H1 (cell line): ENCODE measurements around the gene DENND2A. TPM values are rescaled to one million over a fixed set of nuclear protein-coding genes. Genes with fewer than 3 reads are reported as not detected.

Source experiments
- CTCF ChIA-PET: fragments of 300-600 bp; sonication (Branson Sonifier 250); formaldehyde crosslinking; loops from one replicate; lab custom pipeline; 2021; ENCODE audit not compliant: partially characterized antibody; lab: Charles Lee
- POLR2A ChIA-PET: fragments of 300-600 bp; sonication (Branson Sonifier 250); formaldehyde crosslinking; loops from one replicate; lab custom pipeline; 2021; ENCODE audit warnings: inconsistent platforms; ENCODE audit not compliant: partially characterized antibody; lab: Charles Lee
- DNase-seq, 2 experiments: peaks; one replicate each; pipeline versions ENCODE4 v3.0.0 to v3.0.0-alpha.2; 2010 to 2022; ENCODE audit warnings: low spot score in 2 of 2, low read depth in 1 of 2, mixed read lengths in 1 of 2
- FAIRE-seq: peaks from 2 replicates; lab custom pipeline; 2011; peaks lifted over from hg19 to GRCh38; lab: Jason Lieb, UNC
- H2AFZ ChIP-seq: 2 replicates; pipeline ENCODE4 v1.8.1; 2012; ENCODE audit warnings: low read length, inconsistent platforms
- H2AK5ac ChIP-seq: 2 replicates; pipeline ENCODE4 v1.6.1; 2013; ENCODE audit warnings: low read depth, low read length
- H2BK120ac ChIP-seq: replicated peaks from 2 replicates; pipeline ENCODE3; 2013; ENCODE audit warnings: low read depth, low read length, inconsistent platforms
- H2BK12ac ChIP-seq: 2 replicates; pipeline ENCODE4 v1.6.1; 2013; ENCODE audit warnings: low read depth, low read length
- H2BK15ac ChIP-seq: 2 replicates; pipeline ENCODE4 v1.6.1; 2013; ENCODE audit warnings: low read length
- H2BK20ac ChIP-seq: 2 replicates; pipeline ENCODE4 v1.6.1; 2013; ENCODE audit warnings: low read length
- H2BK5ac ChIP-seq: 2 replicates; pipeline ENCODE4 v1.6.1; 2013; ENCODE audit warnings: low read depth, low read length
- H3K14ac ChIP-seq: 2 replicates; pipeline ENCODE4 v1.6.1; 2013; ENCODE audit warnings: inconsistent platforms; ENCODE audit not compliant: insufficient read length
- H3K18ac ChIP-seq: 2 replicates; pipeline ENCODE4 v1.6.1; 2013; ENCODE audit warnings: low read length; ENCODE audit errors: extremely low read depth
- H3K23ac ChIP-seq: 2 replicates; pipeline ENCODE4 v1.6.1; 2013; ENCODE audit warnings: inconsistent platforms; ENCODE audit not compliant: insufficient read length
- H3K23me2 ChIP-seq: 2 replicates; pipeline ENCODE4 v1.6.1; 2013; ENCODE audit warnings: low read depth, low read length
- H3K27ac ChIP-seq: 2 replicates; pipeline ENCODE4 v1.6.1; 2011; ENCODE audit warnings: low read depth, low read length, inconsistent platforms
- H3K27me3 ChIP-seq, 4 experiments: replicated peaks in 1 of 4; 1 replicate in 1 of 4; 2 replicates in 3 of 4; pipeline versions ENCODE4 v1.6.1 to v1.8.1; 2011 to 2013; ENCODE audit warnings: low read length in 3 of 4, mild to moderate bottlenecking in 3 of 4, inconsistent platforms in 2 of 4, mixed read lengths in 2 of 4, moderate library complexity in 1 of 4; ENCODE audit not compliant: control insufficient read depth in 3 of 4, insufficient read depth in 3 of 4; ENCODE audit errors: extremely low read depth in 1 of 4
- H3K36me3 ChIP-seq, 4 experiments: 2 replicates each; pipeline versions ENCODE4 v1.6.1 to v1.8.1; 2011 to 2013; ENCODE audit warnings: mild to moderate bottlenecking in 4 of 4, low read length in 3 of 4, moderate library complexity in 2 of 4, control low read depth in 1 of 4, inconsistent platforms in 1 of 4; ENCODE audit not compliant: insufficient read depth in 4 of 4, control insufficient read depth in 2 of 4
- H3K4ac ChIP-seq: replicated peaks from 2 replicates; pipeline ENCODE3; 2013; ENCODE audit warnings: low read length, low read depth, mixed read lengths, inconsistent platforms; ENCODE audit not compliant: insufficient read length
- H3K4me1 ChIP-seq, 4 experiments: replicated peaks in 1 of 4; 1 replicate in 1 of 4; 2 replicates in 3 of 4; pipeline versions ENCODE4 v1.6.1 to v1.8.1; 2011 to 2013; ENCODE audit warnings: low read length in 3 of 4, inconsistent platforms in 2 of 4, mixed read lengths in 1 of 4; ENCODE audit not compliant: insufficient read depth in 4 of 4, control insufficient read depth in 3 of 4
- H3K4me2 ChIP-seq, 2 experiments: 2 replicates each; pipeline versions ENCODE4 v1.6.1 to v1.8.1; 2011 to 2013; ENCODE audit warnings: low read depth in 2 of 2, low read length in 2 of 2, control low read depth in 1 of 2, inconsistent platforms in 1 of 2, mild to moderate bottlenecking in 1 of 2; ENCODE audit not compliant: insufficient read depth in 1 of 2
- H3K4me3 ChIP-seq, 4 experiments: fragments of 200-600, 300-600 bp in 1 of 4; sonication (generic), shearing (Covaris generic), sonication (Bioruptor Twin) in 1 of 4; 2 replicates each; pipeline versions ENCODE4 v1.5.1 to v1.8.1; 2011 to 2016; ENCODE audit warnings: low read length in 4 of 4, low read depth in 3 of 4, control low read depth in 2 of 4, inconsistent platforms in 2 of 4, mild to moderate bottlenecking in 2 of 4, mixed read lengths in 1 of 4, moderate library complexity in 1 of 4; ENCODE audit not compliant: insufficient read depth in 2 of 4; ENCODE audit errors: extremely low read depth in 1 of 4
- H3K56ac ChIP-seq: replicated peaks from 2 replicates; pipeline ENCODE3; 2013; ENCODE audit warnings: low read depth, mild to moderate bottlenecking, mixed read lengths, low read length, inconsistent platforms; ENCODE audit not compliant: insufficient read length
- H3K79me1 ChIP-seq: 2 replicates; pipeline ENCODE4 v1.6.1; 2013; ENCODE audit warnings: low read depth, low read length, control low read depth
- H3K79me2 ChIP-seq, 2 experiments: 2 replicates each; pipeline versions ENCODE4 v1.6.1 to v1.8.1; 2012 to 2013; ENCODE audit warnings: low read length in 2 of 2, mild to moderate bottlenecking in 2 of 2, inconsistent platforms in 1 of 2; ENCODE audit not compliant: insufficient read depth in 2 of 2, control insufficient read depth in 1 of 2
- H3K9ac ChIP-seq, 4 experiments: replicated peaks in 1 of 4; 1 replicate in 1 of 4; 2 replicates in 3 of 4; pipeline versions ENCODE4 v1.6.1 to v1.8.1; 2011 to 2013; ENCODE audit warnings: low read depth in 3 of 4, low read length in 3 of 4, control low read depth in 2 of 4, mild to moderate bottlenecking in 2 of 4, moderate library complexity in 2 of 4, inconsistent platforms in 1 of 4; ENCODE audit errors: extremely low read depth in 1 of 4
- H3K9me3 ChIP-seq, 2 experiments: 2 replicates each; pipeline versions ENCODE4 v1.6.1 to v1.8.1; 2012 to 2013; ENCODE audit warnings: mild to moderate bottlenecking in 2 of 2, moderate library complexity in 2 of 2, control low read depth in 1 of 2, inconsistent platforms in 1 of 2, low read depth in 1 of 2, low read length in 1 of 2, mixed read lengths in 1 of 2; ENCODE audit not compliant: insufficient read depth in 2 of 2
- H4K20me1 ChIP-seq, 2 experiments: replicated peaks in 1 of 2; 2 replicates each; pipeline versions ENCODE3 to v1.8.1; 2011 to 2013; ENCODE audit warnings: inconsistent platforms in 2 of 2, low read length in 2 of 2, mild to moderate bottlenecking in 1 of 2; ENCODE audit not compliant: insufficient read depth in 2 of 2, control insufficient read depth in 1 of 2
- H4K5ac ChIP-seq: 2 replicates; pipeline ENCODE4 v1.6.1; 2013; ENCODE audit warnings: low read length, low read depth, mixed read lengths, inconsistent platforms; ENCODE audit not compliant: insufficient read length
- H4K8ac ChIP-seq: 2 replicates; pipeline ENCODE4 v1.8.0; 2013; ENCODE audit warnings: mild to moderate bottlenecking, moderate library complexity, low read length, inconsistent platforms; ENCODE audit not compliant: insufficient read depth; ENCODE audit errors: extremely low read depth
- H4K91ac ChIP-seq: replicated peaks from 2 replicates; pipeline ENCODE3; 2013; ENCODE audit warnings: low read length, mixed read lengths, inconsistent platforms; ENCODE audit not compliant: insufficient read length
- CREB1 ChIP-seq: IDR thresholded peaks from 2 replicates; pipeline ENCODE4 v1.6.1; 2012; ENCODE audit warnings: inconsistent platforms
- EP300 ChIP-seq, 2 experiments: IDR thresholded peaks; 1 replicate in 1 of 2; 2 replicates in 1 of 2; pipeline ENCODE4 v1.6.1; 2011 to 2012; ENCODE audit warnings: low read depth in 2 of 2, low read length in 2 of 2, mild to moderate bottlenecking in 2 of 2, borderline replicate concordance in 1 of 2, inconsistent platforms in 1 of 2, moderate library complexity in 1 of 2
- EZH2 ChIP-seq: fragments of 200-600 bp; sonication (generic); IDR thresholded peaks from 2 replicates; pipeline ENCODE4 v1.7.1; 2012; ENCODE audit warnings: low read depth, mild to moderate bottlenecking, moderate library complexity, low read length, inconsistent platforms; ENCODE audit not compliant: severe bottlenecking
- FOSL1 ChIP-seq: IDR thresholded peaks from 2 replicates; pipeline ENCODE4 v1.6.1; 2011; ENCODE audit warnings: mild to moderate bottlenecking, low read depth, low read length, moderate library complexity; ENCODE audit not compliant: insufficient read depth
- HDAC6 ChIP-seq: IDR thresholded peaks from one replicate; pipeline ENCODE4 v1.7.1; 2012; ENCODE audit warnings: low read depth, mild to moderate bottlenecking, inconsistent platforms, low read length, moderate library complexity
- NRF1 ChIP-seq: IDR thresholded peaks from 2 replicates; pipeline ENCODE4 v1.6.1; 2011; ENCODE audit warnings: mild to moderate bottlenecking, low read depth, low read length, improper control_type of control experiment
- POLR2AphosphoS5 ChIP-seq: IDR thresholded peaks from 2 replicates; pipeline ENCODE4 v1.6.1; 2011; ENCODE audit warnings: low read depth, low read length
- RNF2 ChIP-seq: fragments of 200-900, 300-1000 bp; sonication (generic); IDR thresholded peaks from 2 replicates; pipeline ENCODE4 v1.7.1; 2016; ENCODE audit warnings: borderline replicate concordance, low read depth, mild to moderate bottlenecking, antibody characterized with exemption, low read length; ENCODE audit not compliant: poor library complexity, severe bottlenecking; ENCODE audit errors: missing control alignments
- RXRA ChIP-seq: IDR thresholded peaks from 2 replicates; pipeline ENCODE4 v1.6.1; 2011; ENCODE audit warnings: low read depth, mild to moderate bottlenecking, low read length, moderate library complexity; ENCODE audit not compliant: insufficient read depth
- SIN3A ChIP-seq, 2 experiments: IDR thresholded peaks in 1 of 2; conservative IDR thresholded peaks in 1 of 2; 2 replicates each; pipeline ENCODE4 v1.6.1; 2011 to 2012; ENCODE audit warnings: low read length in 2 of 2, improper control_type of control experiment in 1 of 2, low read depth in 1 of 2, mild to moderate bottlenecking in 1 of 2
- SP4 ChIP-seq: IDR thresholded peaks from 2 replicates; pipeline ENCODE4 v1.6.1; 2012; ENCODE audit warnings: low read length, inconsistent platforms
- SRF ChIP-seq: IDR thresholded peaks from 2 replicates; pipeline ENCODE4 v1.6.1; 2011; ENCODE audit warnings: mild to moderate bottlenecking, low read depth, low read length, moderate library complexity
- TBP ChIP-seq: IDR thresholded peaks from 2 replicates; pipeline ENCODE4 v1.6.1; 2011; ENCODE audit warnings: low read depth, low read length, improper control_type of control experiment
- TCF12 ChIP-seq: IDR thresholded peaks from 2 replicates; pipeline ENCODE4 v1.6.1; 2011; ENCODE audit warnings: low read depth, mild to moderate bottlenecking, low read length
- TEAD4 ChIP-seq: IDR thresholded peaks from 2 replicates; pipeline ENCODE4 v1.6.1; 2012; ENCODE audit warnings: low read depth, low read length, inconsistent platforms, mixed read lengths
- WGBS, 2 experiments: shearing (Covaris generic) in 1 of 2; methylation state at CpG; one replicate each; pipeline versions ENCODE4 v1.1.6 to v1.1.7; 2013 to 2015; ENCODE audit warnings: low lambda C conversion rate in 2 of 2, mixed read lengths in 2 of 2, inconsistent platforms in 1 of 2, low coverage in 1 of 2, missing lambda C conversion rate in 1 of 2; ENCODE audit not compliant: insufficient replicate concordance in 2 of 2, insufficient coverage in 1 of 2, insufficient read length in 1 of 2; ENCODE audit errors: extremely low coverage in 1 of 2, missing lambda C conversion rate in 1 of 2; 5-methylcytosine and 5-hydroxymethylcytosine counted together
- polyA plus RNA-seq, 7 experiments: library from polyadenylated mRNA; depleted of rRNA in 3 of 7; stranded (reverse) in 5 of 7; unstranded in 2 of 7; fragments of >200 nt in 5 of 7; fragments of 200-250 nt in 2 of 7; gene quantifications; 1 replicate in 5 of 7; 2 replicates in 1 of 7; 4 replicates in 1 of 7; pipeline versions ENCODE4 v1.2.1 to v1.2.3, GENCODE V29; 2011 to 2013; ENCODE audit warnings: missing spikeins in 2 of 7, mixed read lengths in 2 of 7
- total RNA-seq: library from RNA; stranded (reverse); fragmentation: NEBNext Ultra II Directional; extraction: Animal tissue kit (Norgen Biotek cat#: 25700); gene quantifications from 2 replicates; pipeline ENCODE4 v1.2.1, GENCODE V29; 2021

DENND2A gene
- total and polyA plus RNA-seq, 2 of the 8 experiments (the other 6 are each of a cell fraction or from before 2014, with no cell fraction given), result 5.0 to 13.0 TPM

DNA sequence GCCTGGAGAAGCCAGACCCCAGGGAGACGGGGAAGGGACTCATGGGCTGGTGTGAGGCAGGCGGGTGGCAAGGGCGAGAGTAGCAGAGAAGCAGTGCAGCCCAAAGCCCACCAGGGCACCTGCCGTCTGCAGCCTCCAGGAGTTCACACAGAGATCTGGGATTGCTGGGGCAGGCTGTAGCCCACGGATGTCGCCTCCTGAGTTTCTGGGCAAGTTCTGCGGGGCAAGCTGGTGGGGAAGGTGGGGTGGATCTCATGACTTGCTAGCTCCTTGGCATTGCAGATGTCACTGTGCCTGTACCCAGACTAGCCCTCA is 38.2 kb upstream of the DENND2A start:
- no peak overlapping the region for H3K9ac ChIP-seq
- peaks cover 0 to 5% (median under 1%) of the 10 kb centered on the region in 4 experiments; a peak in 3 of 7 replicates for H3K27me3 ChIP-seq
- no peak overlapping the region for H2BK5ac ChIP-seq
- H2AK5ac ChIP-seq, result no peak overlapping the region
- DNase-seq (no peak), FAIRE-seq (no peak)
- H4K91ac ChIP-seq, result no peak overlapping the region
- H3K4me3 ChIP-seq, result no peak overlapping the region
- H3K4me1 ChIP-seq, result peaks cover 0 to 2% (median 0%) of the 10 kb centered on the region in 4 experiments; a peak in 1 of 7 replicates
- no peak overlapping the region for H2BK20ac ChIP-seq
- no peaks in the 10 kb centered on the region; the same call in 1 of the 2 replicates for H3K23me2 ChIP-seq
- no peak overlapping the region; the same call in 1 of the 2 replicates for H4K8ac ChIP-seq
- no peak overlapping the region for H4K5ac ChIP-seq
- no peak overlapping the region for H2BK15ac ChIP-seq
- no peaks in the 10 kb centered on the region for H3K9me3 ChIP-seq
- no peak overlapping the region for H3K56ac ChIP-seq
- no peak overlapping the region for H3K27ac ChIP-seq
- no peak overlapping the region for H2BK12ac ChIP-seq
- no peak overlapping the region for H3K18ac ChIP-seq
- H2AFZ ChIP-seq, result no peak overlapping the region
- no peaks in the 10 kb centered on the region for H3K36me3 ChIP-seq
- no peak overlapping the region for H3K4ac ChIP-seq
- no peaks in the 10 kb centered on the region for H3K79me2 ChIP-seq
- H3K23ac ChIP-seq, result no peak overlapping the region
- no peak overlapping the region for H3K14ac ChIP-seq
- no peaks in the 10 kb centered on the region for H4K20me1 ChIP-seq
- no peak overlapping the region for H3K4me2 ChIP-seq
- H2BK120ac ChIP-seq, result no peak overlapping the region
- no peaks in the 10 kb centered on the region for H3K79me1 ChIP-seq
- POLR2A ChIA-PET, result interaction anchor here (1.0 kb wide), 1 partner anchor 15 kb away, joined by 4 read pairs; no protein-coding TSS in a partner anchor
- CTCF ChIA-PET, result interaction anchor here (0.7 to 1.4 kb wide), 3 partner anchors 36 to 304 kb away, joined by 3 read pairs; no protein-coding TSS in a partner anchor
- 84% methylated on average over 7 of the region's 7 CpGs; no CpG with 5 or more reads in 1 of the 2 experiments for WGBS, 2 experiments
- TF ChIP-seq EP300 (IDR thresholded peaks at IDR 0.05; ENCODE audit: borderline replicate concordance in 1 of 2, low read depth in 2 of 2, low read length in 2 of 2) (no peak), CREB1 (no peak), TEAD4 (no peak), EZH2 (no peak), RXRA (no peak), SIN3A (conservative IDR thresholded peaks at IDR 0.05 in 1 of 2, IDR thresholded peaks at IDR 0.05 in 1 of 2; ENCODE audit: low read depth in 1 of 2, low read length in 2 of 2) (no peak), HDAC6 (no peak), SRF (no peak), FOSL1 (no peak), TCF12 (no peak), TBP (no peak), RNF2 (no peak), SP4 (no peak), NRF1 (no peak), POLR2AphosphoS5 (no peak)
